ENCODE results near the gene BLOC1S1.
A peak's percentile ranks its signal among the peaks of the same experiment; 100 is the strongest.

BLOC1S1 gene

GRCh38 chr12:55728939-55729818, 13.3 kb downstream of the BLOC1S1 start, which contains the start of gene CD63:
Gene CD63 (minus strand): TSS chr12:55729009. CDS start chr12:55728341, 668 bp downstream.
- peak; percentile 71 to 89 for DNase-seq

GRCh38 chr12:55729819-55730818, 14.3 kb downstream of the BLOC1S1 start:
- no peak for DNase-seq

- no peak for DNase-seq
Observed at GRCh38 chr12:55732288-55732687, 16.4 kb downstream of the BLOC1S1 start.

GRCh38 chr12:55733021-55733555, 17.2 kb downstream of the BLOC1S1 start:
- DNase-seq: no peak

GRCh38 chr12:55733858-55734257, 18.0 kb downstream of the BLOC1S1 start:
- DNase-seq: no peak

GRCh38 chr12:55734595-55734994, 18.7 kb downstream of the BLOC1S1 start:
- DNase-seq: no peak

- no peak for DNase-seq
Observed at GRCh38 chr12:55736076-55736475, 20.2 kb downstream of the BLOC1S1 start.

GRCh38 chr12:55736780-55737580, 21.1 kb downstream of the BLOC1S1 start:
- DNase-seq: peak; percentile 13 to 77

GRCh38 chr12:55737581-55738122, 21.8 kb downstream of the BLOC1S1 start:
- DNase-seq: no peak

GRCh38 chr12:55738123-55739024, 22.5 kb downstream of the BLOC1S1 start:
- peak; percentile 84 to 92 for DNase-seq

GRCh38 chr12:55739025-55739378, 23.2 kb downstream of the BLOC1S1 start:
- DNase-seq: no peak

GRCh38 chr12:55741931-55742680, 26.3 kb downstream of the BLOC1S1 start:
- no peak for DNase-seq

GRCh38 chr12:55742719-55743405, 27.0 kb downstream of the BLOC1S1 start, which contains the start of gene GDF11:
Gene GDF11 (plus strand): TSS chr12:55743122. CDS start chr12:55743317, 195 bp downstream.
- DNase-seq: peak; percentile 63 to 84

GRCh38 chr12:55743406-55744339, 27.8 kb downstream of the BLOC1S1 start:
- DNase-seq: no peak

GRCh38 chr12:55744340-55745030, 28.6 kb downstream of the BLOC1S1 start:
- no peak for DNase-seq

- no peak for DNase-seq
Observed at GRCh38 chr12:55745361-55746173, 29.7 kb downstream of the BLOC1S1 start.
